ENCODE measurements around the gene HBQ1. TPM values are rescaled to one million over a fixed set of nuclear protein-coding genes. Genes with fewer than 3 reads are reported as not detected.
"Not testable (repeated sequence)": the region's sequence is repeated elsewhere in the genome, so short reads cannot be mapped to it uniquely, and the experiment has no call there.

Gene HBQ1
- total RNA-seq, 2 experiments from 2014 or later, result not detected

DNA sequence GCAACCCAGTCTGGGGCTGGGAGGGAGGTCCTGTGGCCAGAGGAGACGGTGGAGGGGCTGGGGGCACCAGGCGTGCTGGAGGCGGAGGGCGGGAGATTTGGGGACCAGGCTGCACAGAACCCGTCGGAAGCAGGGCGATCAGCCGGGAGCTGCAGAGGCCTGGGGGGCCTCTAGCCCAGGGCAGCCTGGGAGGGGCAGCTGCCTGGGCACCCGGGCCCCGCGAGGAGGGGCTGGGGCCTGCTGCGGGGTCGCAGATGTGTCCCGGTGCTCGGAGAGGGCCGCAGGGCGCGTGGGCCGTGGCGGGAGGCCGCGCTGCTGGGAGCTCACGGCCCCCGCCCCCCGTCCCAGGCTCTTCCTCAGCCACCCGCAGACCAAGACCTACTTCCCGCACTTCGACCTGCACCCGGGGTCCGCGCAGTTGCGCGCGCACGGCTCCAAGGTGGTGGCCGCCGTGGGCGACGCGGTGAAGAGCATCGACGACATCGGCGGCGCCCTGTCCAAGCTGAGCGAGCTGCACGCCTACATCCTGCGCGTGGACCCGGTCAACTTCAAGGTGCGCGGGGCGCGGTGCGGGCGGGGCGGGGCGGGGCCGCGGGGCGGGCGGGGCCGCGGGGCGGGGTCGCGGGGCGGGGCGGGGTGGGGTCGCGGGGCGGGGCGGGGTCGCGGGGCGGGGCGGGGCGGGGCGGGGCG is 16.0 kb upstream of the HBQ1 start:
- H3K36me3 Mint-ChIP-seq; H3K4me1 Mint-ChIP-seq; H3K4me3 Mint-ChIP-seq; CTCF ChIA-PET; DNase-seq; H3K27ac Mint-ChIP-seq; H3K9me3 Mint-ChIP-seq (ENCODE audit: low read depth): not testable (repeated sequence)
- ATAC-seq, result peak; percentile 69
- H3K27me3 Mint-ChIP-seq, result peaks cover 47% of the 10 kb centered on the region

DNA sequence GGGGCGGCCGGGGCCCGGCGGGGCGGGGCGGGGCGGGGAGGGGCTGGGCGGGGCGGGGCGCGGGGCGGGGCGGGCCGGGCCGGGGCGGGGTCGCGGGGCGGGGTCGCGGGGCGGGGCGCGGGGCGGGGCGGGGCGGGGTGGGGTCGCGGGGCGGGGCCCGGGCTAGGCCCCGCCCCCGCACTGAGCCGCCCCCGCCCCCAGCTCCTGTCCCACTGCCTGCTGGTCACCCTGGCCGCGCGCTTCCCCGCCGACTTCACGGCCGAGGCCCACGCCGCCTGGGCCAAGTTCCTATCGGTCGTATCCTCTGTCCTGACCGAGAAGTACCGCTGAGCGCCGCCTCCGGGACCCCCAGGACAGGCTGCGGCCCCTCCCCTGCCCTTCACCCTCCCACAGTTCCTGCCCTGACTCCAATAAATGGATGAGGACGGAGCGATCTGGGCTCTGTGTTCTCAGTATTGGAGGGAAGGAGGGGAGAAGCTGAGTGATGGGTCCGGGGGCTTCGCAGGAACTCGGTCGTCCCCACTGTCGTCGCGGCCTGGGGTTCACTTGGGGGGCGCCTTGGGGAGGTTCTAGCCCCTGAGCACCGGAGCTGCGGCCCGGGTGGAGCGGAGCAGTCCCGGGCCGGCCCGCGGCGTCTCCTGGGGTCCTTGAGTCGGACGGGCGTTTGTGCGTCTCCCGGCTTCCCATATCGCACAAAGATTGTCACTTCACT is 15.3 kb upstream of the HBQ1 start:
- ATAC-seq, result peak; percentile 40
- Mint-ChIP-seq H3K27ac (no peak overlapping the region), H3K9me3 (ENCODE audit: low read depth) (no peaks in the 10 kb centered on the region), H3K27me3 (peaks cover 49% of the 10 kb centered on the region), H3K4me3 (no peak overlapping the region), H3K36me3 (no peaks in the 10 kb centered on the region), H3K4me1 (peaks cover 1% of the 10 kb centered on the region)
- no peak for DNase-seq
- CTCF ChIA-PET, result no interaction called here

DNA sequence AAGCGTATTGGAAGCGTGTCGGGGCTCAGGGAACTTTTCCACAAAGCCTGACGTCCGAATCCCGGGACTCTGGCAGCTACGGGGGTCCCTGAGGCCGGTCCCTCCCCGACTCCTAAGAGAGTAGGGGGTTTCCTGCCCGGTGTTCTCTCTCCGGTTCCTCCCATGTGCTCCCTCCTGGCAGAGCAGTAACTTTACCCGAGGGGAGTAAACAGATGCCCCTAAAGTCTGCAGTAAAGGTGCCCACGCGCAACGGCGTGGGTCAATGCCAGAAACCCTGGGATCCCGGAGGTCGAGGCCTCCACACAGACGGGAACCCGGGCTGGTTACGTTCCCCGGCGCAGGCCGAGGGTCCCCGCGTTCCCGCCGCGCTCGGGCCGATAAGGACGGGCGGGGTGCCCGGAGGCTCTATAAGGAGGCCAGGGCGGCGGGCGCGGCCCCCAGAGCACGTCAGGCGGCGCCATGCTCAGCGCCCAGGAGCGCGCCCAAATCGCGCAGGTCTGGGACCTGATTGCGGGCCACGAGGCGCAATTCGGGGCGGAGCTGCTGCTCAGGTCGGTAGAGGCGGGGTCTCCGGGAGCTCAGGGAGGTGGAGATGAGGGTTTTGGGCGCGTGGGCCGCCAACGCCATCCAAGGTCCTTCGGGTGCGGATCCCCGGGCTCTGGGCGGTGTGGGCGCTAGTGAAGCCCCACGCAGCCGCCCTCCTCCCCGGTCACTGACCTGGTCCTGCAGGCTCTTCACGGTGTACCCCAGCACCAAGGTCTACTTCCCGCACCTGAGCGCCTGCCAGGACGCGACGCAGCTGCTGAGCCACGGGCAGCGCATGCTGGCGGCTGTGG is 14.5 kb upstream of the HBQ1 start, which contains the start of gene HBM:
Gene HBM (plus strand): TSS at position 440 of the 836 bp plus-strand sequence. CDS start 20 bp downstream, at position 460.
- Mint-ChIP-seq H3K27me3 (peaks cover 55% of the 10 kb centered on the region), H3K4me3 (no peak within 1 kb of the TSS), H3K36me3 (no peaks in the 10 kb centered on the region), H3K27ac (no peak within 1 kb of the TSS), H3K4me1 (peaks cover 2% of the 10 kb centered on the region), H3K9me3 (ENCODE audit: low read depth) (no peaks in the 10 kb centered on the region)
- CTCF ChIA-PET, result no interaction called here
- ATAC-seq (no peak), DNase-seq (no peak)

DNA sequence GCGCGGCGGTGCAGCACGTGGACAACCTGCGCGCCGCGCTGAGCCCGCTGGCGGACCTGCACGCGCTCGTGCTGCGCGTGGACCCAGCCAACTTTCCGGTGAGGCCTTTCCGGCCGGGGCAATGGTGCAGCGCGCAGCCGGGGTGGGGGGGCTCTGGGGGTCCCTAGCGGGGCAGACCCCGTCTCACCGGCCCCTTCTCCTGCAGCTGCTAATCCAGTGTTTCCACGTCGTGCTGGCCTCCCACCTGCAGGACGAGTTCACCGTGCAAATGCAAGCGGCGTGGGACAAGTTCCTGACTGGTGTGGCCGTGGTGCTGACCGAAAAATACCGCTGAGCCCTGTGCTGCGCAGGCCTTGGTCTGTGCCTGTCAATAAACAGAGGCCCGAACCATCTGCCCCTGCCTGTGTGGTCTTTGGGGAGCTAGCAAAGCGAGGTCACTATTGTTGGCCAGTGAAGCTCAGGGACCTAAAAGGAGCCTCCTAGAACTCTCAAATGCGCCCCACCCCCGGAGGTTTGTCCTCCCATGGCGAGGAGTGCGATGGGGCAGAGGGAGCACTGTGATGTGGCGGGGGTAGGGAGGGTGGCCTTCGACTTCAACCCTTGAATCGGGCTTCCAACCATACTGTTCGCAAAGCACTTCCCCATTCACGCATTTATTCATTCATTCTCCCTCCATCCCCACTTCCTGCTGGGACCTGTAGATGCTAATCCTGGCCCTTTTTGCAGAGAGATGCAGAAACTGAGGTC is 13.7 kb upstream of the HBQ1 start:
- H3K4me1 Mint-ChIP-seq, result peaks cover 4% of the 10 kb centered on the region
- DNase-seq (no peak), ATAC-seq (no peak)
- no peaks in the 10 kb centered on the region for H3K9me3 Mint-ChIP-seq (ENCODE audit: low read depth)
- H3K4me3 Mint-ChIP-seq, result no peak overlapping the region
- no peaks in the 10 kb centered on the region for H3K36me3 Mint-ChIP-seq
- H3K27me3 Mint-ChIP-seq, result peaks cover 55% of the 10 kb centered on the region
- CTCF ChIA-PET, result no interaction called here
- no peak overlapping the region for H3K27ac Mint-ChIP-seq

DNA sequence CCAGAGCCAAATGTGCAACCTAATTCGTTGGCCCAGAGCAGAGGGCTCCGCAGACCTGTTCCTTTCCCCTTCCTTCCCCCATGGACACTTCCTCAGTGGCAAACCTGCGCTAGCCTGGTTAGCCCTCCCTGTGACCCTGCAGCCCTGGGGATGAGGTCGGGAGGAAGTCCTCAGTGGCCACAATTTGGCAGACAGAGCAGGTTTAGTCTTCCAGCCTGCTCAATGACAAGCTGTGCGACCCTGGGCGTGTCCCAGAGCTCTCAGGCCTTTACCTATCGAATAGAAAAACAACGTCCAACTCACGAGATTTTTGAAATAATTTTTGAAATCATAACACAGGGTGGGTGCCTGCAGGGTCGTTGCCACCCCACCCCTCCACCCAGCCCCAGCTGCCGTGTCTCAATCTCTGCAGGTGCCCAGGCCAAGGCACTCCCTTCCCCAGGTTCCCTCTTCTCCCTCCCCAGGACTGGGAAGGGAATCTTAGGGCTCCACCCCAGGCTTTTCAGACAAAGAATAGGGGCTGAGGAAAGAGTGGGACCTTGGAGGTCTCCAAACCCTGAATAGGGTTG is 13.1 kb upstream of the HBQ1 start:
- Mint-ChIP-seq H3K4me1 (peaks cover 4% of the 10 kb centered on the region), H3K9me3 (ENCODE audit: low read depth) (no peaks in the 10 kb centered on the region), H3K36me3 (no peaks in the 10 kb centered on the region), H3K27me3 (peaks cover 59% of the 10 kb centered on the region), H3K4me3 (no peak overlapping the region), H3K27ac (no peak overlapping the region)
- CTCF ChIA-PET, result interaction anchor here (1.6 kb wide), 1 partner anchor 102 kb away, joined by 4 read pairs; no protein-coding TSS in a partner anchor
- DNase-seq (no peak), ATAC-seq (no peak)

DNA sequence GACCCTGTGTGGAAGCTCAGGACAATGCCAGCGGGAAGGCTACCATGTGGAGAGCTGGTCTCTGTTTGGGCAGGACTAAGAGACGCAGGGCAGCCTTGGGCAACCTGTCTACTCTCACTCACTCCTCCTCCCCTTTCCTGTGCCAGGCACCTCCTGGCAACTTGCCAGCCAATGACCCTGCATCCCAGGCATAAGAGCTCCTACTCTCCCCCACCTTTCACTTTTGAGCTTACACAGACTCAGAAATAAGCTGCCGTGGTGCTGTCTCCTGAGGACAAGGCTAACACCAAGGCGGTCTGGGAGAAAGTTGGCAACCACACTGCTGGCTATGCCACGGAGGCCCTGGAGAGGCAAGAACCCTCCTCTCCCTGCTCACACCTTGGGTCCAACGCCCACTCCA is 11.8 kb upstream of the HBQ1 start:
- no peak overlapping the region for H3K27ac Mint-ChIP-seq
- no peak overlapping the region for H3K4me3 Mint-ChIP-seq
- H3K4me1 Mint-ChIP-seq, result peaks cover 6% of the 10 kb centered on the region
- no peaks in the 10 kb centered on the region for H3K36me3 Mint-ChIP-seq
- CTCF ChIA-PET, result interaction anchor here (1.4 to 1.9 kb wide), 3 partner anchors 12 to 103 kb away, joined by 4 to 7 read pairs (median 4); no protein-coding TSS in a partner anchor
- DNase-seq (no peak), ATAC-seq (no peak)
- H3K9me3 Mint-ChIP-seq (ENCODE audit: low read depth), result no peaks in the 10 kb centered on the region
- peaks cover 62% of the 10 kb centered on the region for H3K27me3 Mint-ChIP-seq

DNA sequence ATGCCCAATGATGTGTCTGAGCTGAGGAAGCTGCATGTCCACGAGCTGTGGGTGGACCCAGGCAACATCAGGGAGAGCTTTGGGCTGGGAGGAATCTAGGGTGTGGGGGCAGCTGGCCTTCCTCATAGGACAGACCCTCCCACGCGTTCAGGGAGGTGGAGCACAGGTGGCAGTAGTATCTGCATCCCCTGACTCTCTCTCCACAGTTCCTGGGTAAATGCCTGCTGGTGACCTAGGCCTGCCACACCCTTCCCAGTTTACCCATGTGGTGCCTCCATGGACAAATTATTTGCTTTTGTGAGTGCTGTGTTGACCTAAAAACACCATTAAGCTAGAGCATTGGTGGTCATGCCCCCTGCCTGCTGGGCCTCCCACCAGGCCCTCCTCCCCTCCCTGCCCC is 11.2 kb upstream of the HBQ1 start:
- CTCF ChIA-PET, result interaction anchor here (1.4 to 1.9 kb wide), 2 partner anchors 13 to 62 kb away, joined by 4 to 7 read pairs; no protein-coding TSS in a partner anchor
- ATAC-seq (no peak), DNase-seq (no peak)
- H3K27ac Mint-ChIP-seq, result no peak overlapping the region
- H3K36me3 Mint-ChIP-seq, result no peaks in the 10 kb centered on the region
- peaks cover 8% of the 10 kb centered on the region for H3K4me1 Mint-ChIP-seq
- H3K4me3 Mint-ChIP-seq, result no peak overlapping the region
- no peaks in the 10 kb centered on the region for H3K9me3 Mint-ChIP-seq (ENCODE audit: low read depth)
- H3K27me3 Mint-ChIP-seq, result peaks cover 66% of the 10 kb centered on the region

DNA sequence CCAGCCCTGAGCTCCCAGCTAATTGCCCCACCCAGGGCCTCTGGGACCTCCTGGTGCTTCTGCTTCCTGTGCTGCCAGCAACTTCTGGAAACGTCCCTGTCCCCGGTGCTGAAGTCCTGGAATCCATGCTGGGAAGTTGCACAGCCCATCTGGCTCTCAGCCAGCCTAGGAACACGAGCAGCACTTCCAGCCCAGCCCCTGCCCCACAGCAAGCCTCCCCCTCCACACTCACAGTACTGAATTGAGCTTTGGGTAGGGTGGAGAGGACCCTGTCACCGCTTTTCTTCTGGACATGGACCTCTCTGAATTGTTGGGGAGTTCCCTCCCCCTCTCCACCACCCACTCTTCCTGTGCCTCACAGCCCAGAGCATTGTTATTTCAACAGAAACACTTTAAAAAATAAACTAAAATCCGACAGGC is 10.2 kb upstream of the HBQ1 start:
- not testable (repeated sequence) for H3K4me3 Mint-ChIP-seq; H3K4me1 Mint-ChIP-seq; H3K9me3 Mint-ChIP-seq (ENCODE audit: low read depth); ATAC-seq; H3K36me3 Mint-ChIP-seq; DNase-seq; H3K27ac Mint-ChIP-seq
- CTCF ChIA-PET, result interaction anchor here (1.0 to 1.9 kb wide), 2 partner anchors 10 to 63 kb away, joined by 3 to 7 read pairs; partner anchors contain the start of gene HBQ1
- H3K27me3 Mint-ChIP-seq, result peaks cover 75% of the 10 kb centered on the region

DNA sequence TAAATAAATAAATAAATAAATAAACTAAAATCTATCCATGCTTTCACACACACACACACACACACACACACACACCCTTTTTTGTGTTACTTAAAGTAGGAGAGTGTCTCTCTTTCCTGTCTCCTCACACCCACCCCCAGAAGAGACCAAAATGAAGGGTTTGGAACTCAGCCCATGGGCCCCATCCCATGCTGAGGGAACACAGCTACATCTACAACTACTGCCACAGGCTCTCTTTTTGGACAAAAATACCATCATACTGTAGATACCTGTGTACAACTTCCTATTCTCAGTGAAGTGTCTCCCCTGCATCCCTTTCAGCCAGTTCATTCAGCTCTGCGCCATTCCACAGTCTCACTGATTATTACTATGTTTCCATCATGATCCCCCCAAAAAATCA is 9.5 kb upstream of the HBQ1 start:
- CTCF ChIA-PET, result interaction anchor here (1.0 to 1.9 kb wide), 3 partner anchors 10 to 105 kb away, joined by 3 to 7 read pairs (median 4); partner anchors contain the start of gene HBQ1
- no peaks in the 10 kb centered on the region for H3K9me3 Mint-ChIP-seq (ENCODE audit: low read depth)
- H3K27ac Mint-ChIP-seq, result no peak overlapping the region
- DNase-seq (no peak), ATAC-seq (no peak)
- H3K36me3 Mint-ChIP-seq, result no peaks in the 10 kb centered on the region
- H3K27me3 Mint-ChIP-seq, result peaks cover 76% of the 10 kb centered on the region
- no peak overlapping the region for H3K4me3 Mint-ChIP-seq
- H3K4me1 Mint-ChIP-seq, result peaks cover 7% of the 10 kb centered on the region

DNA sequence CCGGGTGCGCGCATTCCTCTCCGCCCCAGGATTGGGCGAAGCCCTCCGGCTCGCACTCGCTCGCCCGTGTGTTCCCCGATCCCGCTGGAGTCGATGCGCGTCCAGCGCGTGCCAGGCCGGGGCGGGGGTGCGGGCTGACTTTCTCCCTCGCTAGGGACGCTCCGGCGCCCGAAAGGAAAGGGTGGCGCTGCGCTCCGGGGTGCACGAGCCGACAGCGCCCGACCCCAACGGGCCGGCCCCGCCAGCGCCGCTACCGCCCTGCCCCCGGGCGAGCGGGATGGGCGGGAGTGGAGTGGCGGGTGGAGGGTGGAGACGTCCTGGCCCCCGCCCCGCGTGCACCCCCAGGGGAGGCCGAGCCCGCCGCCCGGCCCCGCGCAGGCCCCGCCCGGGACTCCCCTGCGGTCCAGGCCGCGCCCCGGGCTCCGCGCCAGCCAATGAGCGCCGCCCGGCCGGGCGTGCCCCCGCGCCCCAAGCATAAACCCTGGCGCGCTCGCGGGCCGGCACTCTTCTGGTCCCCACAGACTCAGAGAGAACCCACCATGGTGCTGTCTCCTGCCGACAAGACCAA is 7.8 kb upstream of the HBQ1 start, which contains the start of gene HBA2:
Gene HBA2 (plus strand): TSS at position 503 of the 568 bp plus-strand sequence. CDS start 37 bp downstream, at position 540.
- H3K36me3 Mint-ChIP-seq; H3K27ac Mint-ChIP-seq; H3K4me1 Mint-ChIP-seq; H3K9me3 Mint-ChIP-seq (ENCODE audit: low read depth); DNase-seq; H3K4me3 Mint-ChIP-seq; CTCF ChIA-PET: not testable (repeated sequence)
- peak; percentile 54 for ATAC-seq
- peaks cover 71% of the 10 kb centered on the region for H3K27me3 Mint-ChIP-seq

DNA sequence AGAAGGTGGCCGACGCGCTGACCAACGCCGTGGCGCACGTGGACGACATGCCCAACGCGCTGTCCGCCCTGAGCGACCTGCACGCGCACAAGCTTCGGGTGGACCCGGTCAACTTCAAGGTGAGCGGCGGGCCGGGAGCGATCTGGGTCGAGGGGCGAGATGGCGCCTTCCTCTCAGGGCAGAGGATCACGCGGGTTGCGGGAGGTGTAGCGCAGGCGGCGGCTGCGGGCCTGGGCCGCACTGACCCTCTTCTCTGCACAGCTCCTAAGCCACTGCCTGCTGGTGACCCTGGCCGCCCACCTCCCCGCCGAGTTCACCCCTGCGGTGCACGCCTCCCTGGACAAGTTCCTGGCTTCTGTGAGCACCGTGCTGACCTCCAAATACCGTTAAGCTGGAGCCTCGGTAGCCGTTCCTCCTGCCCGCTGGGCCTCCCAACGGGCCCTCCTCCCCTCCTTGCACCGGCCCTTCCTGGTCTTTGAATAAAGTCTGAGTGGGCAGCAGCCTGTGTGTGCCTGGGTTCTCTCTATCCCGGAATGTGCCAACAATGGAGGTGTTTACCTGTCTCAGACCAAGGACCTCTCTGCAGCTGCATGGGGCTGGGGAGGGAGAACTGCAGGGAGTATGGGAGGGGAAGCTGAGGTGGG is 6.9 kb upstream of the HBQ1 start:
- H3K4me3 Mint-ChIP-seq; H3K36me3 Mint-ChIP-seq; H3K9me3 Mint-ChIP-seq (ENCODE audit: low read depth); ATAC-seq; DNase-seq; H3K4me1 Mint-ChIP-seq; H3K27ac Mint-ChIP-seq; CTCF ChIA-PET: not testable (repeated sequence)
- H3K27me3 Mint-ChIP-seq, result peaks cover 71% of the 10 kb centered on the region

All from activated CD8-positive, alpha-beta memory T cell treated with anti-CD3 and anti-CD28 coated beads, Interleukin-2, amount 10 ng/mL, durations not matched to agents 7 days and 5 days (primary cell).